ENCODE data around the gene EDDM3A. TPM values are rescaled to one million over a fixed set of nuclear protein-coding genes. Genes with fewer than 3 reads are reported as not detected.

EDDM3A gene
- total RNA-seq, 1 donor from 2014 or later, result not detected

DNA sequence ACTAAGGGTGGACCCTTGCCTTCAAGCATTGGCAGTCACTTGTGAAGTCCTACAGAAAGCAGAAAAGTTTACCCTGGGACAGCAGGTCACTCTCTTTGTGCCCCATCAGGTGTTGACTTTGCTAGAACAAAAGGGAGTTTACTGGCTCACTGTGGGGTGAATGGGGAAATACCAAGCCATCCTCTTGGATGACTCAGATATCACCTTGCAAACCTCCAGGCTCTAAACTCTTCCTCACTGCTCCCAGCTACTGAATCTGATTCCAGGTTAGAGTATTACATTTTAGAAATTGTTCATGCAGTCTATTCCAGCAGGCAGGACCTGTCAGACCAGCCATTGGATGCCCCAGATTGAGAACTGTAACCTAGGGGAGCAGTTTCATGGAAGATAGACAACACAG lies 15.3 kb downstream of the EDDM3A start:
- DNase-seq (ENCODE audit: low read depth), result no peak
- no peak for FAIRE-seq
- no peaks in the 10 kb centered on the region for H3K27me3 ChIP-seq (ENCODE audit: insufficient read depth, low read length)
- no peaks in the 10 kb centered on the region for H3K36me3 ChIP-seq (ENCODE audit: insufficient read depth, low read length)
- TF ChIP-seq, protein P1, sequence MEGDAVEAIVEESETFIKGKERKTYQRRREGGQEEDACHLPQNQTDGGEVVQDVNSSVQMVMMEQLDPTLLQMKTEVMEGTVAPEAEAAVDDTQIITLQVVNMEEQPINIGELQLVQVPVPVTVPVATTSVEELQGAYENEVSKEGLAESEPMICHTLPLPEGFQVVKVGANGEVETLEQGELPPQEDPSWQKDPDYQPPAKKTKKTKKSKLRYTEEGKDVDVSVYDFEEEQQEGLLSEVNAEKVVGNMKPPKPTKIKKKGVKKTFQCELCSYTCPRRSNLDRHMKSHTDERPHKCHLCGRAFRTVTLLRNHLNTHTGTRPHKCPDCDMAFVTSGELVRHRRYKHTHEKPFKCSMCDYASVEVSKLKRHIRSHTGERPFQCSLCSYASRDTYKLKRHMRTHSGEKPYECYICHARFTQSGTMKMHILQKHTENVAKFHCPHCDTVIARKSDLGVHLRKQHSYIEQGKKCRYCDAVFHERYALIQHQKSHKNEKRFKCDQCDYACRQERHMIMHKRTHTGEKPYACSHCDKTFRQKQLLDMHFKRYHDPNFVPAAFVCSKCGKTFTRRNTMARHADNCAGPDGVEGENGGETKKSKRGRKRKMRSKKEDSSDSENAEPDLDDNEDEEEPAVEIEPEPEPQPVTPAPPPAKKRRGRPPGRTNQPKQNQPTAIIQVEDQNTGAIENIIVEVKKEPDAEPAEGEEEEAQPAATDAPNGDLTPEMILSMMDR (IDR thresholded peaks at IDR 0.05; ENCODE audit: insufficient read depth, low read depth, low read length), result no peak
- no peak for TF ChIP-seq EZH2 (IDR thresholded peaks at IDR 0.05; ENCODE audit: insufficient read depth, low read length)
- no peak overlapping the region for H3K4me2 ChIP-seq (ENCODE audit: low read length)
- Mint-ChIP-seq H3K36me3 (ENCODE audit: low read depth, unreplicated experiment) (no peaks in the 10 kb centered on the region), H3K4me3 (ENCODE audit: unreplicated experiment) (no peak overlapping the region), H3K4me1 (ENCODE audit: low read depth, unreplicated experiment) (no peaks in the 10 kb centered on the region), H3K27me3 (ENCODE audit: low read depth, unreplicated experiment) (no peaks in the 10 kb centered on the region), H3K9me3 (ENCODE audit: unreplicated experiment) (no peaks in the 10 kb centered on the region), H3K27ac (ENCODE audit: unreplicated experiment) (no peak overlapping the region)
- no peak overlapping the region for H2AFZ ChIP-seq (ENCODE audit: low read depth, low read length)
- no peaks in the 10 kb centered on the region for H3K4me1 ChIP-seq (ENCODE audit: insufficient read depth, low read length)
- no peak overlapping the region for H3K27ac ChIP-seq (ENCODE audit: low read depth, low read length)
- H3K9ac ChIP-seq (ENCODE audit: low read length), result no peak overlapping the region
- no peak overlapping the region for H3K4me3 ChIP-seq (ENCODE audit: insufficient read depth, low read depth, low read length)
- H3K79me2 ChIP-seq (ENCODE audit: insufficient read depth, low read length), result no peaks in the 10 kb centered on the region
- no peaks in the 10 kb centered on the region for H3K9me3 ChIP-seq (ENCODE audit: insufficient read depth, low read depth, low read length)
- no peaks in the 10 kb centered on the region for H4K20me1 ChIP-seq (ENCODE audit: insufficient read depth, low read length)

DNA sequence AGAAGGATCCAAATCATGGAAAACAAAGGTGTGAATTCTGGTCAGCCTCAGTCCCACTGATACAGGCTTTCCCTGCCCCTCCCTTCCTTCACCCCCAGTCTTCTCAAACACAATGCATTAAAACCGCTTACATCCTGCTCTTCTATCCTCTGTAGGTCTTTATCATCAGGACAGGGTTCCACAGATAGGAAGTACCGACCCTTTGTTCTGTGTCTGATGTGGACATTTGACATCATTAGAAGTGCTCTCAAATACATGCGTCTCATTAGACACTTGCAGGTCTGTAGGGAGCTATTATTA lies 22.9 kb downstream of the EDDM3A start:
- H3K9me3 Mint-ChIP-seq (ENCODE audit: unreplicated experiment), result no peaks in the 10 kb centered on the region
- Histone ChIP-seq H3K27ac (ENCODE audit: low read depth, low read length) (no peak overlapping the region), H4K20me1 (ENCODE audit: insufficient read depth, low read length) (no peaks in the 10 kb centered on the region), H3K27me3 (ENCODE audit: insufficient read depth, low read length) (no peaks in the 10 kb centered on the region), H3K9ac (ENCODE audit: low read length) (no peak overlapping the region), H3K4me2 (ENCODE audit: low read length) (no peak overlapping the region), H3K4me3 (ENCODE audit: insufficient read depth, low read depth, low read length) (no peak overlapping the region), H3K36me3 (ENCODE audit: insufficient read depth, low read length) (no peaks in the 10 kb centered on the region), H3K4me1 (ENCODE audit: insufficient read depth, low read length) (no peaks in the 10 kb centered on the region), H2AFZ (ENCODE audit: low read depth, low read length) (no peak overlapping the region), H3K79me2 (ENCODE audit: insufficient read depth, low read length) (no peaks in the 10 kb centered on the region), H3K9me3 (ENCODE audit: insufficient read depth, low read depth, low read length) (no peaks in the 10 kb centered on the region)
- DNase-seq (ENCODE audit: low read depth), result no peak
- no peak overlapping the region for H3K4me3 Mint-ChIP-seq (ENCODE audit: unreplicated experiment)
- no peak for TF ChIP-seq EZH2 (IDR thresholded peaks at IDR 0.05; ENCODE audit: insufficient read depth, low read length)
- TF ChIP-seq, protein P1 (IDR thresholded peaks at IDR 0.05; ENCODE audit: insufficient read depth, low read depth, low read length), result no peak
- no peak for FAIRE-seq
- H3K4me1 Mint-ChIP-seq (ENCODE audit: low read depth, unreplicated experiment), result no peaks in the 10 kb centered on the region
- peaks cover 3% of the 10 kb centered on the region for H3K27me3 Mint-ChIP-seq (ENCODE audit: low read depth, unreplicated experiment)
- H3K36me3 Mint-ChIP-seq (ENCODE audit: low read depth, unreplicated experiment), result no peaks in the 10 kb centered on the region
- H3K27ac Mint-ChIP-seq (ENCODE audit: unreplicated experiment), result no peak overlapping the region

DNA sequence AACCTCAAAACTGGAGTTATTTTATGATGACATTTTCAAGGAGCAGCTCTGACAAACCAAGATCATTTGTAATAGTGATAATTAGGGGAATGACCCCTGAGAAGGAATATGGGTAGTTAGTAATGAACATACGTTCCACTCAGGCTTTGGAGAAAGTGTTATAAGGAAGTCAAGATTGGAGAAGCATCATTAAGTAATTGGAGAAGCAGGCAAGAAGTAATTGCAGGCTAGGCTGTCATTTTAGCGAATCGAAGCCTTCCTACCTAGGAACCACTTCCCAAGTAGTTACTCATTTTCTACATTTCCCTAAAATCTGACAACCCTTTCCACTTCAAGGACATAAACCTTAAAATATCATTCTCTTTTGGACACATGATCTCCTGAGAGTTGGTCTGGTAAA lies 23.7 kb downstream of the EDDM3A start:
- peaks cover 3% of the 10 kb centered on the region for H3K27me3 Mint-ChIP-seq (ENCODE audit: low read depth, unreplicated experiment)
- no peak overlapping the region for H3K27ac Mint-ChIP-seq (ENCODE audit: unreplicated experiment)
- no peaks in the 10 kb centered on the region for H3K4me1 Mint-ChIP-seq (ENCODE audit: low read depth, unreplicated experiment)

More for the DNA sequence above, 23.7 kb downstream of the EDDM3A start:
- no peaks in the 10 kb centered on the region for H3K36me3 ChIP-seq (ENCODE audit: insufficient read depth, low read length)
- FAIRE-seq, result no peak
- H3K27ac ChIP-seq (ENCODE audit: low read depth, low read length), result no peak overlapping the region
- H3K9me3 ChIP-seq (ENCODE audit: insufficient read depth, low read depth, low read length), result no peaks in the 10 kb centered on the region
- TF ChIP-seq, protein P1 (IDR thresholded peaks at IDR 0.05; ENCODE audit: insufficient read depth, low read depth, low read length), result no peak
- H3K79me2 ChIP-seq (ENCODE audit: insufficient read depth, low read length), result no peaks in the 10 kb centered on the region
- no peak overlapping the region for H3K4me2 ChIP-seq (ENCODE audit: low read length)
- no peaks in the 10 kb centered on the region for H4K20me1 ChIP-seq (ENCODE audit: insufficient read depth, low read length)
- H3K4me1 ChIP-seq (ENCODE audit: insufficient read depth, low read length), result no peaks in the 10 kb centered on the region
- H2AFZ ChIP-seq (ENCODE audit: low read depth, low read length), result no peak overlapping the region
- H3K9ac ChIP-seq (ENCODE audit: low read length), result no peak overlapping the region
- DNase-seq (ENCODE audit: low read depth), result no peak
- H3K4me3 Mint-ChIP-seq (ENCODE audit: unreplicated experiment), result no peak overlapping the region
- no peaks in the 10 kb centered on the region for H3K9me3 Mint-ChIP-seq (ENCODE audit: unreplicated experiment)
- no peaks in the 10 kb centered on the region for H3K36me3 Mint-ChIP-seq (ENCODE audit: low read depth, unreplicated experiment)
- no peak overlapping the region for H3K4me3 ChIP-seq (ENCODE audit: insufficient read depth, low read depth, low read length)
- no peaks in the 10 kb centered on the region for H3K27me3 ChIP-seq (ENCODE audit: insufficient read depth, low read length)

Measured in astrocyte (in vitro differentiated cells and primary cell).